HEK293 (cell line): ENCODE data around the gene DIABLO.

Experiments
- GLIS2 ChIP-seq: fragments of 450-650 bp; formaldehyde crosslinking; IDR thresholded peaks from 2 replicates; pipeline ENCODE4 v1.5.1; 2016; ENCODE audit warnings: missing biosample characterization, missing genetic modification characterization
- MZF1 ChIP-seq: fragments of 450-650 bp; formaldehyde crosslinking; IDR thresholded peaks from 2 replicates; pipeline ENCODE4 v1.5.1; 2017; ENCODE audit warnings: missing biosample characterization, missing genetic modification characterization, borderline replicate concordance
- PBX3 ChIP-seq: sonication (generic); formaldehyde crosslinking; IDR thresholded peaks from 2 replicates; pipeline ENCODE4 v1.8.1; 2022; ENCODE audit warnings: mild to moderate bottlenecking, moderate library complexity, missing genetic modification reagents
- REST ChIP-seq: fragments of 450-650 bp; formaldehyde crosslinking; IDR thresholded peaks from 2 replicates; pipeline ENCODE4 v1.5.1; 2016; ENCODE audit warnings: missing biosample characterization, missing genetic modification characterization
- SCRT1 ChIP-seq: fragments of 450-650 bp; formaldehyde crosslinking; IDR thresholded peaks from 2 replicates; pipeline ENCODE4 v1.5.1; 2016; ENCODE audit warnings: missing biosample characterization, missing genetic modification characterization, borderline replicate concordance
- SP3 ChIP-seq: fragments of 450-650 bp; formaldehyde crosslinking; IDR thresholded peaks from 2 replicates; pipeline ENCODE4 v1.5.1; 2016; ENCODE audit warnings: missing biosample characterization, missing genetic modification characterization
- TSHZ1 ChIP-seq: fragments of 450-650 bp; formaldehyde crosslinking; IDR thresholded peaks from 2 replicates; pipeline ENCODE4 v1.5.1; 2016; ENCODE audit warnings: missing biosample characterization, missing genetic modification characterization, borderline replicate concordance
- ZNF155 ChIP-seq: fragments of 450-650 bp; formaldehyde crosslinking; IDR thresholded peaks from 2 replicates; pipeline ENCODE4 v1.5.1; 2016; ENCODE audit warnings: missing biosample characterization, missing genetic modification characterization
- ZNF157 ChIP-seq: fragments of 450-650 bp; formaldehyde crosslinking; IDR thresholded peaks from 2 replicates; pipeline ENCODE4 v1.5.1; 2016; ENCODE audit warnings: missing biosample characterization, missing genetic modification characterization
- ZNF292 ChIP-seq: fragments of 450-650 bp; formaldehyde crosslinking; IDR thresholded peaks from 2 replicates; pipeline ENCODE4 v1.5.1; 2016; ENCODE audit warnings: low read depth, missing biosample characterization, missing genetic modification characterization, borderline replicate concordance
- ZNF335 ChIP-seq: fragments of 450-650 bp; formaldehyde crosslinking; conservative IDR thresholded peaks from 2 replicates; pipeline ENCODE4 v1.5.1; 2016; ENCODE audit warnings: missing biosample characterization, missing genetic modification characterization
- ZNF341 ChIP-seq: fragments of 450-650 bp; formaldehyde crosslinking; IDR thresholded peaks from 2 replicates; pipeline ENCODE4; 2016; ENCODE audit warnings: low read depth, missing biosample characterization, missing genetic modification characterization
- ZNF48 ChIP-seq: fragments of 450-650 bp; formaldehyde crosslinking; IDR thresholded peaks from 2 replicates; pipeline ENCODE4 v1.5.1; 2016; ENCODE audit warnings: missing biosample characterization, missing genetic modification characterization
- ZNF488 ChIP-seq: fragments of 450-650 bp; formaldehyde crosslinking; IDR thresholded peaks from 2 replicates; pipeline ENCODE4 v1.5.1; 2016; ENCODE audit warnings: missing biosample characterization, missing genetic modification characterization
- ZNF501 ChIP-seq: fragments of 450-650 bp; formaldehyde crosslinking; IDR thresholded peaks from 2 replicates; pipeline ENCODE4 v1.5.1; 2016; ENCODE audit warnings: missing biosample characterization, missing genetic modification characterization
- ZNF518A ChIP-seq: fragments of 450-650 bp; formaldehyde crosslinking; conservative IDR thresholded peaks from 2 replicates; pipeline ENCODE4 v1.5.1; 2016; ENCODE audit warnings: low read depth, missing biosample characterization, missing genetic modification characterization
- ZNF555 ChIP-seq: fragments of 450-650 bp; formaldehyde crosslinking; conservative IDR thresholded peaks from 2 replicates; pipeline ENCODE4 v1.5.1; 2017; ENCODE audit warnings: missing biosample characterization, mild to moderate bottlenecking, missing genetic modification characterization, inconsistent platforms
- ZNF639 ChIP-seq: fragments of 450-650 bp; formaldehyde crosslinking; IDR thresholded peaks from 2 replicates; pipeline ENCODE4 v1.5.1; 2016; ENCODE audit warnings: missing biosample characterization, missing genetic modification characterization
- ZNF660 ChIP-seq: fragments of 450-650 bp; IDR thresholded peaks from 2 replicates; pipeline ENCODE4 v1.5.1; 2018; ENCODE audit warnings: missing biosample characterization, mild to moderate bottlenecking, missing genetic modification characterization
- ZNF670 ChIP-seq: fragments of 450-650 bp; formaldehyde crosslinking; IDR thresholded peaks from 2 replicates; pipeline ENCODE4 v1.5.1; 2016; ENCODE audit warnings: missing biosample characterization, missing genetic modification characterization, low read depth
- ZNF701 ChIP-seq: fragments of 450-650 bp; formaldehyde crosslinking; IDR thresholded peaks from 2 replicates; pipeline ENCODE4 v1.5.1; 2016; ENCODE audit warnings: missing biosample characterization, missing genetic modification characterization
- ZNF76 ChIP-seq: fragments of 450-650 bp; formaldehyde crosslinking; IDR thresholded peaks from 2 replicates; pipeline ENCODE4; 2016; ENCODE audit warnings: low read depth, missing biosample characterization, missing genetic modification characterization, borderline replicate concordance
- ZNF768 ChIP-seq: fragments of 450-650 bp; formaldehyde crosslinking; IDR thresholded peaks from 2 replicates; pipeline ENCODE4 v1.5.1; 2018; ENCODE audit warnings: missing biosample characterization, mild to moderate bottlenecking, missing genetic modification characterization

Gene DIABLO

GRCh38 chr12:122266230-122266901 is 40.5 kb upstream of the DIABLO start, which contains the start of gene VPS33A (continued):
- peak; percentile 92 for TF ChIP-seq ZNF76 (tag by site-specific recombination)
- TF ChIP-seq SP3 (tag by site-specific recombination) = peak; percentile 84
- no peak for TF ChIP-seq ZNF155
- TF ChIP-seq ZNF555 (tag by site-specific recombination) = no peak
- peak; percentile 62; the same call in 1 of the 2 replicates for TF ChIP-seq REST (tag by site-specific recombination)
- TF ChIP-seq PBX3 = peak; percentile 91; the same call in 1 of the 2 replicates
- peak; percentile 66 for TF ChIP-seq ZNF518A (tag by site-specific recombination)
- TF ChIP-seq ZNF292 (tag by site-specific recombination) = peak; percentile 61; the same call in 1 of the 2 replicates
- TF ChIP-seq ZNF660 (tag by site-specific recombination) = peak; percentile 86
- TF ChIP-seq ZNF670 (tag by site-specific recombination) = no peak
- no peak for TF ChIP-seq ZNF48 (tag by site-specific recombination)
- TF ChIP-seq MZF1 = no peak
- peak; percentile 46; the same call in 1 of the 2 replicates for TF ChIP-seq ZNF341
- TF ChIP-seq GLIS2 (tag by site-specific recombination) = peak; percentile 72; the same call in 1 of the 2 replicates
- peak; percentile 97 for TF ChIP-seq ZNF501 (tag by site-specific recombination)
- TF ChIP-seq ZNF157 (tag by site-specific recombination) = peak; percentile 47; the same call in 1 of the 2 replicates
- peak; percentile 98 for TF ChIP-seq ZNF639 (tag by site-specific recombination)
- no peak for TF ChIP-seq ZNF768 (tag by site-specific recombination)
- peak; percentile 99 for TF ChIP-seq ZNF335 (tag by site-specific recombination)
- peak; percentile 76; the same call in 1 of the 2 replicates for TF ChIP-seq SCRT1 (tag by site-specific recombination)
- TF ChIP-seq TSHZ1 (tag by site-specific recombination) = peak; percentile 87
- TF ChIP-seq ZNF488 (tag by site-specific recombination) = peak; percentile 61
- no peak for TF ChIP-seq ZNF701
